HG02943 (cell line): Measurements from ENCODE around the gene CRYAA.

Experiments used
- ATAC-seq: cut with Tn5 transposase; IDR thresholded peaks from one replicate; pipeline ENCODE4 v1.9.1; 2021; ENCODE audit warnings: mild to moderate bottlenecking, low read depth, moderate library complexity; ENCODE audit not compliant: unreplicated experiment

Gene CRYAA

GRCh38 chr21:43198376-43198775 lies 29.6 kb downstream of the CRYAA start:
- no peak for ATAC-seq

GRCh38 chr21:43201491-43201890 lies 32.7 kb downstream of the CRYAA start:
- no peak for ATAC-seq

DNA sequence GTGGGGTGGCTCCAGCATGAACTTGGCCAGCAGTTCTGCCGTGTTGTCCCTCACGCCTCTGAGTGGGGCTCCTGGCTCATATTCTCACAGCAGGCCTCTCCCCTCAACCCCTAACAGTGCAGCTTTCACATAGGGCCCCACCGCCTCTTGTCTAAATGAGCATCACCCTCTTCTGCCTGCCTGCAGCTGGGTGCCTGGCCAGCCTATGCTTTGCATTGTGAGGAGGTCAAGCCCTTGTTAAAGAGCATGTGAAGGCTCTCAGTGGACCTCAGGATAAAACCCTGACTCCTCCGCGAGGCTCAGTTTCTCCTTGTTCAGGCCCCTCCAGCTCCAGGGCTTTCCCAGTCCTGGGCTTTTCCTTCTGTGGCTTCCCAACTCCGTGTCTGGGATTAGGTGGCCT lies 34.8 kb downstream of the CRYAA start:
- no peak for ATAC-seq

DNA sequence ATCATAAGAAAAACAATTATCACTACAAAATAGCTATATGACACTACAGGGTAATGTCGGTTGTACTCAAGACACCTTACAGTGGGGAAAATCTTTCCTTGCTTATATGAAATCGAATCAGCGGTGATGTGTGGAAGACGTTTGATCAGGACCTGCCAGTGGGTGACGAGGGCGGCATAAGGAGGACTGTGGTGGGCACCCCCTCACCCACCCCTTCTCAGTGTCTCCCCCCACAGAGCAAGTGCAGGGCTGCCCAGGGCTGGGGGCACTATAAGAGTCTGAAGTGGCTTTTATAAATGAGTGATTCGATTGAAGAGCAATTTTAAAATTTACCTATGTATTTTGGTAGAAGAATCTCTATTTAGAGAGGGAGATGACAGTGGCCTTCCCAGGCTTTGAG lies 35.8 kb downstream of the CRYAA start:
- ATAC-seq: no peak

GRCh38 chr21:43206231-43207042 lies 37.6 kb downstream of the CRYAA start:
- ATAC-seq: no peak

DNA sequence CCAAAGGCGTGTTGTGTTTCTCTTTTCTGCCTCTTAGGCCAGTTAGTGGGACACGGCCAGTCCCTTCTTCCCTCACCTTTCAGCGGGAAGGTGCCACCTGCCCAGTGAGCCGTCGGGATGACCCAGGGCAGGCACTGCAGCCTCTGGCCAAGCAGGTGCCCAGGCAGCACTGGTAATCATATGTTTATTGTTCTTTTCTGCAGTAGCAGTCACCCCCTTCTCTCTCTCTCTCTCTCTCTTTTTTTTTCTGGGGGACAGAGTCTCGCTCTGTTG lies 38.2 kb downstream of the CRYAA start:
- ATAC-seq: no peak

DNA sequence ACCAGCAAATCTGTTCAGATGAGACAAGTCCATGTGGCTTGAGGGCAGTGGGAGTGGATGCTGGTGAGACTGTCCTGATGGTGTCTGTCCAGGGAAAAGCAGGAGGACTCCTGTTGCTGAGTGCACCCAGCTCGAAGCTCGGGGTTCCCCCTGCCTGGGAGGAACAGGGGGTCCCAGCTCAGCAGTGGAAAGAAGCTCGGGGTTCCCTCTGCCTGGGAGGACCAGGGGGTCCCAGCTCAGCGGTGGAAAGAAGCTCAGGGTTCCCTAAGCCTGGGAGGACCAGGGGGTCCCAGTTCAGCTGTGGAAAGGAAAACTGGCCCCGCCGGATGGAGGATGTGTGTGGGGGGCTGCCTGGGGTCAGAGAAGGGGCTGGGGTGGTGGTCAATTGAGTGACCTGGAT lies 39.1 kb downstream of the CRYAA start:
- no peak for ATAC-seq

GRCh38 chr21:43208561-43209332 lies 39.9 kb downstream of the CRYAA start:
- no peak for ATAC-seq

DNA sequence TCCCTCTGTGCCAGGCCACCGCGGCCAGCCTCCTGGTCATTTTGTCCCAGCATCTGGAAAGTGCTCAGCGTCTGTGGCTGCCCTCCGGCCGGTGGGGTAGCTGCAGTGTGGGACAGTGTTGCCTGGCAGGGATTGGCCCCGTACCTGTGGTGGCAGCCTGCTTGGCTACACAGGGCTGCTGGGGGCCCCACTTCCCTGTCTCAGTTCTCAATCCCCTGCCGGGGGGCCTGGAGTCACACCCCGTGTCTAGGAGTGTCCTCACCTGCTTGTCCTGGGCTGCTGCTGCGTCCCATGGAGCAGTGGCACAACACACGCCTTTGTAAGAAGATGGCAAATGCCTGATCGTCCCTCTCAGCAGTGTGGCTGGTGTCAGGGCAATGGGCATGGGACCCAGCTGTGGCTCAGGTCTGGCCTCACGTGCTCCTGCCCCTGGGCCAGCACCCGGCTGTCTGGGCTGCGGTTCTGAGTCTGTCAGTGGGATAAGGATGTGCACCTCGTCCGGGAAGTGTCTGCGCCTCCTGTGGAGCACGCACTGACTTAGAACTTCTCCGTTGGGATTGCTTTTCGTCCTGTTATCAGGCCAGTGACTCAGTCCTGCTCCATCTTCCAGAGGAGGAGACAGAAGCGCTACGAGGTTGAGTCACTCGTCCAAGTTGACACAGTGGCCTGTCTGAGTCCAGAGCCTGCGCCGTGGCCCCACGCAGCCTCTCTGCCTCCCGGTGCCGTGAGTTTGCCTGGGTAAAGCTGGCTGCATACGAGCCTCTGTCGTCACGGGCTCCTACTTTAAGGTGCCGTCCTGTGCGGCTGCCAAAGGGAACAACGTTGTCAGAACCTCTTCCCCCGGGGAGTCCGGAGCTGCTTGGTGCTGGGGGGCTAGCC lies 41.0 kb downstream of the CRYAA start:
- no peak for ATAC-seq

DNA sequence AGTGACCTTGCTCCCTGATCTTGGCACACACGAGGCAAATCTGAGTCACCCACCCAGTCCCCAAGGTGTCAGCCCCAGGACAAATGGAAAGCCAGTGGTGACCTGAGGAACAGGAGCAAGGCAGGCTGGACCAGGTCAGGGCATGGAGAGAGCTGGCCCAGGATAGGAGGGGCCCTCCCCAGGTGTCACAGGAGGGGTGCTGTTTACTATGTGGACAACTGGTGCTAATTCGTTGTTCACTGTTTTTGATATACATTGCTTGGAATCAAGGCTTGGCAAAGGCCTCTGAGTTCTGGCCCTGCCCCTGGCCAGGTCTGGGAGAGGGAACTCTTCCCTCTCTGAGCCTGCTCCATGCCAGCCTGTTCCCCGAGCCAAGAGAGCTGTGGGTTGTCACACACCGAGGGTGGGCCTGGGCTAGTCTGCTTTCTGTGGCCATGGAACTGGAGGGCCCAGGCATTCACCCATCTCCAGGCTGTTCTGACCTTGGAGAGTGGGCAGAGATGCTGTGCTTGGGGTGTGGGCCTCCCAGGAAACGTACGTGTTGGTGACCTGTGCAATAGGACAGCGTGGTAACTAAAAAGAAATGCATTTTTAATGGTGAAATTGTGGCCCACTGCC lies 41.8 kb downstream of the CRYAA start:
- no peak for ATAC-seq

- ATAC-seq: no peak
These were observed 42.4 kb downstream of the CRYAA start for GRCh38 chr21:43211072-43211759.

DNA sequence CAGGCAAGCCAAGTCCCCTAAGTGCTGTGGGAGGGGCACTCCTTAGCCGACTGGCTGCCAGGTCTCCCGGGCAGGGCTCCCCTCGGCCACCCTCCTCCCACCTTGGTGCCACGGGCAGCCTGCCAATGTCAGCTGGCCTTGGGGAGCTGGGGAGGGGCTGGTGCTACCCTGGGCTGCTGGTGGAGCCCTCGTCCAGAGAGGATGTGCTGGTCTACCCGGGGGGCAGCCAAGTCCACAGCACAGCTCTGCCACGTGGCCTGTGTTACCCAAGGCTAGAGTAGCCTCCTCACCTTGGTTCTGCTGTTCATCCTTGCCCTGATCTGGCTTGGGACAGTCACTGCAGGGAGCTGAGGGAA lies 42.9 kb downstream of the CRYAA start:
- ATAC-seq: no peak
